ENCODE data around the gene TM2D3.

- TF ChIP-seq, protein P1, sequence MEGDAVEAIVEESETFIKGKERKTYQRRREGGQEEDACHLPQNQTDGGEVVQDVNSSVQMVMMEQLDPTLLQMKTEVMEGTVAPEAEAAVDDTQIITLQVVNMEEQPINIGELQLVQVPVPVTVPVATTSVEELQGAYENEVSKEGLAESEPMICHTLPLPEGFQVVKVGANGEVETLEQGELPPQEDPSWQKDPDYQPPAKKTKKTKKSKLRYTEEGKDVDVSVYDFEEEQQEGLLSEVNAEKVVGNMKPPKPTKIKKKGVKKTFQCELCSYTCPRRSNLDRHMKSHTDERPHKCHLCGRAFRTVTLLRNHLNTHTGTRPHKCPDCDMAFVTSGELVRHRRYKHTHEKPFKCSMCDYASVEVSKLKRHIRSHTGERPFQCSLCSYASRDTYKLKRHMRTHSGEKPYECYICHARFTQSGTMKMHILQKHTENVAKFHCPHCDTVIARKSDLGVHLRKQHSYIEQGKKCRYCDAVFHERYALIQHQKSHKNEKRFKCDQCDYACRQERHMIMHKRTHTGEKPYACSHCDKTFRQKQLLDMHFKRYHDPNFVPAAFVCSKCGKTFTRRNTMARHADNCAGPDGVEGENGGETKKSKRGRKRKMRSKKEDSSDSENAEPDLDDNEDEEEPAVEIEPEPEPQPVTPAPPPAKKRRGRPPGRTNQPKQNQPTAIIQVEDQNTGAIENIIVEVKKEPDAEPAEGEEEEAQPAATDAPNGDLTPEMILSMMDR (IDR thresholded peaks at IDR 0.05; ENCODE audit: low read depth, low read length, missing input control): no peak
- TF ChIP-seq, protein P2, sequence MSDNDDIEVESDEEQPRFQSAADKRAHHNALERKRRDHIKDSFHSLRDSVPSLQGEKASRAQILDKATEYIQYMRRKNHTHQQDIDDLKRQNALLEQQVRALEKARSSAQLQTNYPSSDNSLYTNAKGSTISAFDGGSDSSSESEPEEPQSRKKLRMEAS (IDR thresholded peaks at IDR 0.05): no peak
- TF ChIP-seq JUND (IDR thresholded peaks at IDR 0.05): no peak
- no peak for TF ChIP-seq YY1 (IDR thresholded peaks at IDR 0.05)
- TF ChIP-seq TAF1 (conservative IDR thresholded peaks at IDR 0.05): no peak
- no peak for TF ChIP-seq GABPA (IDR thresholded peaks at IDR 0.05 in 1 of 2, conservative IDR thresholded peaks at IDR 0.05 in 1 of 2)
- no peak for TF ChIP-seq RAD21 (IDR thresholded peaks at IDR 0.05)
- TF ChIP-seq EGR1 (IDR thresholded peaks at IDR 0.05; ENCODE audit: low read depth in 2 of 2): no peak
Measured at GRCh38 chr15:101675796-101676582, 23.8 kb upstream of the TM2D3 start.
